GM23248 (cell line): ENCODE results near the gene SRPX.

Source experiments
- EZH2 ChIP-seq: fragments of 200-600 bp; sonication (generic); IDR thresholded peaks from 2 replicates; pipeline ENCODE4 v1.6.1; 2018; ENCODE audit warnings: antibody characterized with exemption, mild to moderate bottlenecking; ENCODE audit not compliant: insufficient read depth, poor library complexity, severe bottlenecking
- EZH2phosphoT487 ChIP-seq: fragments of 200-600 bp; sonication (generic); IDR thresholded peaks from 2 replicates; pipeline ENCODE4 v1.6.1; 2018; ENCODE audit warnings: antibody characterized with exemption, moderate library complexity, mild to moderate bottlenecking, low read depth; ENCODE audit not compliant: insufficient read depth

DNA sequence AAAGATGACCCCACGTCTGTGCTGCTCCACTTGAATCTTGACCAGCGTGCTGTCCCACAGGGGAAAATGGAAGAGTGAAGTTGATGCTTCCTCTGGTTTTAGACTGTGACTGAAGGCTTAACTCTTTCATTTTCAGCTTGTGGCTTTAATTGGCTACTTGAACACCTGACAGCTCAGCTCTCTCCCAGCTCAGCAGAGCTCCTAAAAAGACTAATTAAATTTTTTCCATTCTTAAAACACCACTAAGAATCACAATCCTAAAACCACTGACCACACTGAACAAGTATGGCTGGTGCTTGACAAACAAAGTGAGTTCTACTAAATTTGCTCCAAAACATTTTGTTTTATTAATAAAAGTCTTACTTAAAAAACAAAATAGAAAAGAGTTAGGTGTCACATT lies 71.7 kb downstream of the SRPX start:
- no peak for TF ChIP-seq EZH2phosphoT487
- TF ChIP-seq EZH2 = no peak
